EL (cell line): ENCODE results near the gene SMPD2.

Experiments used
- DNase-seq: peaks from one replicate; pipeline ENCODE4 v3.0.0-alpha.2; 2016

Gene SMPD2

GRCh38 chr6:109488001-109488400 lies 47.5 kb downstream of the SMPD2 start:
- no peak for DNase-seq

- no peak for DNase-seq
These were observed 50.2 kb downstream of the SMPD2 start for GRCh38 chr6:109490713-109491112.

GRCh38 chr6:109491207-109491938 lies 50.8 kb downstream of the SMPD2 start:
- DNase-seq = no peak
